HepG2 (cell line): ENCODE results near the gene MIDN. TPM values are rescaled to one million over a fixed set of nuclear protein-coding genes. Genes with fewer than 3 reads are reported as not detected.

ENCODE experiments used
- DR1 ChIP-seq: sonication (generic); formaldehyde crosslinking; IDR thresholded peaks from 2 replicates; pipeline ENCODE4 v1.8.0; 2021; ENCODE audit warnings: mild to moderate bottlenecking, missing genetic modification reagents, inconsistent platforms
- EHMT2 ChIP-seq: fragments of 200-600 bp; sonication (generic); IDR thresholded peaks from 2 replicates; pipeline ENCODE4 v1.7.0; 2017; ENCODE audit warnings: antibody characterized with exemption, low read depth, low read length, borderline replicate concordance
- FOXJ3 ChIP-seq: sonication (generic); formaldehyde crosslinking; IDR thresholded peaks from 2 replicates; pipeline ENCODE4 v1.4.0; 2020; ENCODE audit warnings: missing genetic modification reagents, mild to moderate bottlenecking, borderline replicate concordance
- ISL2 ChIP-seq: sonication (generic); formaldehyde crosslinking; IDR thresholded peaks from 2 replicates; pipeline ENCODE4 v1.5.0; 2020; ENCODE audit warnings: missing genetic modification reagents
- LCORL ChIP-seq, 2 experiments: fragments of 450-650 bp in 1 of 2; sonication (generic) in 1 of 2; formaldehyde crosslinking in 1 of 2; IDR thresholded peaks; 2 replicates each; pipeline versions ENCODE4 v1.5.0 to v1.6.1; 2017 to 2020; ENCODE audit warnings: antibody characterized with exemption in 1 of 2, missing genetic modification reagents in 1 of 2
- MAF1 ChIP-seq: sonication (generic); formaldehyde crosslinking; IDR thresholded peaks from 2 replicates; pipeline ENCODE4 v1.5.0; 2020; ENCODE audit warnings: missing genetic modification reagents, borderline replicate concordance
- MXD3 ChIP-seq: IDR thresholded peaks from 2 replicates; pipeline ENCODE4 v1.6.1; 2016; ENCODE audit warnings: mild to moderate bottlenecking, missing biosample characterization, missing genetic modification reagents
- PATZ1 ChIP-seq: sonication (generic); formaldehyde crosslinking; IDR thresholded peaks from 2 replicates; pipeline ENCODE4 v1.4.0; 2020; ENCODE audit warnings: missing genetic modification reagents
- PAWR ChIP-seq: sonication (generic); formaldehyde crosslinking; IDR thresholded peaks from 2 replicates; pipeline ENCODE4 v1.4.0; 2020; ENCODE audit warnings: missing genetic modification reagents, mild to moderate bottlenecking, borderline replicate concordance
- RARG ChIP-seq: sonication (generic); formaldehyde crosslinking; IDR thresholded peaks from 2 replicates; pipeline ENCODE4 v1.4.0; 2020; ENCODE audit warnings: low read depth, mild to moderate bottlenecking, missing genetic modification reagents
- SATB2 ChIP-seq: sonication (generic); formaldehyde crosslinking; IDR thresholded peaks from 2 replicates; pipeline ENCODE4 v1.5.0; 2020; ENCODE audit warnings: missing genetic modification reagents
- SIN3A ChIP-seq: IDR thresholded peaks from 2 replicates; pipeline ENCODE4 v1.6.1; 2011; ENCODE audit warnings: low read depth, mild to moderate bottlenecking, control low read depth, low read length, borderline replicate concordance
- SKIL ChIP-seq: sonication (generic); formaldehyde crosslinking; IDR thresholded peaks from 2 replicates; pipeline ENCODE4 v1.8.0; 2022; ENCODE audit warnings: missing genetic modification reagents, mild to moderate bottlenecking, moderate library complexity, borderline replicate concordance
- SMAD1 ChIP-seq: sonication (generic); formaldehyde crosslinking; IDR thresholded peaks from 2 replicates; pipeline ENCODE4 v1.4.0; 2020; ENCODE audit warnings: missing genetic modification reagents, low read depth, mild to moderate bottlenecking, borderline replicate concordance
- SNAPC5 ChIP-seq: sonication (generic); formaldehyde crosslinking; IDR thresholded peaks from 2 replicates; pipeline ENCODE4 v1.8.1; 2023; ENCODE audit warnings: mild to moderate bottlenecking, missing genetic modification reagents, borderline replicate concordance
- SRY ChIP-seq: sonication (generic); formaldehyde crosslinking; IDR thresholded peaks from 2 replicates; pipeline ENCODE4 v1.8.0; 2022; ENCODE audit warnings: mild to moderate bottlenecking, missing genetic modification reagents
- STAT5B ChIP-seq: sonication (generic); formaldehyde crosslinking; IDR thresholded peaks from 2 replicates; pipeline ENCODE4 v1.4.0; 2020; ENCODE audit warnings: missing genetic modification reagents
- TCF12 ChIP-seq, 2 experiments: fragments of 450-650 bp in 1 of 2; sonication (generic) in 1 of 2; formaldehyde crosslinking in 1 of 2; IDR thresholded peaks; 2 replicates each; pipeline versions ENCODE4 v1.6.1 to v1.8.0; 2017 to 2022; ENCODE audit warnings: antibody characterized with exemption in 1 of 2, mild to moderate bottlenecking in 1 of 2, missing genetic modification reagents in 1 of 2, moderate library complexity in 1 of 2
- ZBTB37 ChIP-seq: sonication (generic); formaldehyde crosslinking; IDR thresholded peaks from 2 replicates; pipeline ENCODE4 v1.4.0; 2020; ENCODE audit warnings: mild to moderate bottlenecking, missing genetic modification reagents
- ZFX ChIP-seq: sonication (generic); formaldehyde crosslinking; IDR thresholded peaks from 2 replicates; pipeline ENCODE4 v1.4.0; 2020; ENCODE audit warnings: mild to moderate bottlenecking, low read depth, missing genetic modification reagents, moderate library complexity
- ZNF256 ChIP-seq: sonication (generic); formaldehyde crosslinking; conservative IDR thresholded peaks from 2 replicates; pipeline ENCODE4 v1.4.0; 2020; ENCODE audit warnings: missing genetic modification reagents
- ZNF557 ChIP-seq: sonication (generic); formaldehyde crosslinking; IDR thresholded peaks from 2 replicates; pipeline ENCODE4 v1.4.0; 2020; ENCODE audit warnings: missing genetic modification reagents
- ZNF713 ChIP-seq: sonication (generic); formaldehyde crosslinking; IDR thresholded peaks from 2 replicates; pipeline ENCODE4 v1.4.0; 2020; ENCODE audit warnings: mild to moderate bottlenecking, missing genetic modification reagents
- polyA plus RNA-seq, 8 experiments: library from polyadenylated mRNA; depleted of rRNA in 3 of 8; stranded (reverse) in 7 of 8; unstranded in 1 of 8; fragments of >200 nt; fragmentation: Illumina TruSeq in 4 of 8; extraction: Trizol in 4 of 8; gene quantifications; 2 replicates each; pipeline versions ENCODE4 v1.2.1 to v1.2.3, GENCODE V29; 2011 to 2016; ENCODE audit warnings: low read depth in 4 of 8, missing spikeins in 1 of 8, mixed read lengths in 1 of 8; ENCODE audit not compliant: insufficient read depth in 1 of 8
- total RNA-seq, 5 experiments: library from RNA; depleted of rRNA; stranded (reverse); fragments of >200 nt; fragmentation: Illumina TruSeq; extraction: Trizol; gene quantifications; 2 replicates each; pipeline ENCODE4 v1.2.3, GENCODE V29; 2016; ENCODE audit warnings: low read depth in 1 of 5

MIDN gene
- total and polyA plus RNA-seq, 2 of the 13 experiments (the other 11 are each of a cell fraction or from before 2014, with no cell fraction given) = 8.4 to 18.0 TPM

GRCh38 chr19:1283207-1283916 lies 35.0 kb downstream of the MIDN start (continued):
- TF ChIP-seq PATZ1 (CRISPR knock-in tag) (peak; percentile 88), PAWR (CRISPR knock-in tag) (no peak), SIN3A (no peak), ZNF256 (no peak), ZFX (CRISPR knock-in tag) (peak; percentile 40; the same call in 1 of the 2 replicates), STAT5B (no peak), DR1 (CRISPR knock-in tag) (0 out of 2 replicates have a peak, but pooled peaks have one; percentile 12), MAF1 (CRISPR knock-in tag) (no peak), ZNF557 (CRISPR knock-in tag) (no peak), SKIL (CRISPR knock-in tag) (peak; percentile 93), ZBTB37 (no peak), RARG (CRISPR knock-in tag) (no peak), SNAPC5 (CRISPR knock-in tag) (no peak), EHMT2 (no peak), SATB2 (CRISPR knock-in tag) (no peak), ISL2 (CRISPR knock-in tag) (no peak), TCF12 (IDR thresholded peaks at IDR 0.05) (no peak), TCF12 (CRISPR knock-in tag; IDR thresholded peaks at IDR 0.05) (peak; percentile 80; the same call in 1 of the 2 replicates), FOXJ3 (CRISPR knock-in tag) (0 out of 2 replicates have a peak, but pooled peaks have one; percentile 19), ZNF713 (0 out of 2 replicates have a peak, but pooled peaks have one; percentile 51), LCORL (IDR thresholded peaks at IDR 0.05) (no peak), LCORL (CRISPR knock-in tag; IDR thresholded peaks at IDR 0.05) (peak; percentile 93), SRY (CRISPR knock-in tag) (no peak; the same call in 1 of the 2 replicates), SMAD1 (CRISPR knock-in tag) (peak; percentile 54; the same call in 1 of the 2 replicates), MXD3 (CRISPR knock-in tag) (no peak; the same call in 1 of the 2 replicates)
